Fibroblast of upper back skin (primary cell): Measurements from ENCODE around the gene ARHGAP18.
A peak's percentile ranks its signal among the peaks of the same experiment; 100 is the strongest.

Experiments used
- DNase-seq: peaks from one replicate; pipeline ENCODE4 v3.0.0-alpha.2; 2013

The ARHGAP18 gene

DNA sequence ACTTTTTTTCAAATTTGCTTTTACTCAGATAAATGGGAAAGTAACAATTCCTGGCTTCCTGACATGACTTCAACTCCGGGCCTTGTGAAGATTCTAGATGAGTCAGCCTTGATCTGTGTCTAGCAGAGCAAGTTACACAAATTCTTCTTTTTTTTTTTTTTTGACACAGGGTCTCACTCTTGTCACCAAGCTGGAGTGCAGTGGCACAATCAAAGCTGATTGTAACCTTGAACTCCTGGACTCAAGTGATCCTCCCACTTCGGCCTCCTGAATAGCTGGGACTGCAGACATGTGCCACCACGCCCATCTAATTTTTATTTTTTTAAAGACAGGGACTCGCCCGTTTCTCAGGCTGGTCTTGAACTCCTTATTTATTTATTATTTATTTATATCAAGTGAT lies 7.3 kb upstream of the ARHGAP18 start:
- DNase-seq: peak; percentile 64

DNA sequence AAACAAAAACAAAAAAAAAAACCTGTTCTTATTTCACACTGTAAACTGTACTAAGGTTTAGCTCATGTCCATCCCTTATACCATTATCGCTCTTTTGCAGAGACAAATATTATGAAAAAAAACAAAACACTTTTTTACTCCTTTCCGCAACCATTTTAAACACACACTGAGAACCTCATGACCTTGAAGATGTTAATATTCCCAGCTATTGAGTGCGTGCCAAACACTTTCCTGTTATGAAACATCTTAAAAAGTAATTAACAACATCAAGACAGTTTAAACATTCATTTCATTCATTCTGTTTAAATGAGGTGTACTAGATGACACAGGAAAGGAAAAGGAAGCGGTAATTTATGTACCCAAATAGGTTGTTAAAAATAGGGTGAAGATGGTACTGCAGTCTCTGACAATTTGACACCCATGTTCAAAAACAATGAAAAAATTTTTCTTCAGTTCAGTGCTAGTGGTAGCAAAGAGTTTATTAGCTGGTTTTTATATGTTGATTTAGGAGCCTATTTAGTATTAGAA lies 3.9 kb upstream of the ARHGAP18 start:
- no peak for DNase-seq

DNA sequence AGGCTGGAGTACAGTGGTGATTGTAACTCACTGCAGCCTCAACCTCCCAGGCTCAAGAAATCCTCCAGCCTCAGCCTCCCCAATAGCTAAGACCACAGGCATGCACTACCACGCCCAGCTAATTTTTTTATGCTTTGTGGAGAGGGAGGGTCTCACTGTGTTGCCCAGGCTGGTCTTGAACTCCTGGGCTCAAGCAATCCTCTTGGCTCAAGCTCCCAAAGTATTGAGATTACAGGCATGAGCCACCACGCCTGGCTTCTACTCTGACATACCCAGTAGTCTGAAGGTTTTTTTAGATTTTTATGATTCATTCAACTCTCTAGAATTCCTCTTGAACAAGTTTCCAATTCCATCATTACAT lies 1.3 kb upstream of the ARHGAP18 start:
- no peak for DNase-seq

DNA sequence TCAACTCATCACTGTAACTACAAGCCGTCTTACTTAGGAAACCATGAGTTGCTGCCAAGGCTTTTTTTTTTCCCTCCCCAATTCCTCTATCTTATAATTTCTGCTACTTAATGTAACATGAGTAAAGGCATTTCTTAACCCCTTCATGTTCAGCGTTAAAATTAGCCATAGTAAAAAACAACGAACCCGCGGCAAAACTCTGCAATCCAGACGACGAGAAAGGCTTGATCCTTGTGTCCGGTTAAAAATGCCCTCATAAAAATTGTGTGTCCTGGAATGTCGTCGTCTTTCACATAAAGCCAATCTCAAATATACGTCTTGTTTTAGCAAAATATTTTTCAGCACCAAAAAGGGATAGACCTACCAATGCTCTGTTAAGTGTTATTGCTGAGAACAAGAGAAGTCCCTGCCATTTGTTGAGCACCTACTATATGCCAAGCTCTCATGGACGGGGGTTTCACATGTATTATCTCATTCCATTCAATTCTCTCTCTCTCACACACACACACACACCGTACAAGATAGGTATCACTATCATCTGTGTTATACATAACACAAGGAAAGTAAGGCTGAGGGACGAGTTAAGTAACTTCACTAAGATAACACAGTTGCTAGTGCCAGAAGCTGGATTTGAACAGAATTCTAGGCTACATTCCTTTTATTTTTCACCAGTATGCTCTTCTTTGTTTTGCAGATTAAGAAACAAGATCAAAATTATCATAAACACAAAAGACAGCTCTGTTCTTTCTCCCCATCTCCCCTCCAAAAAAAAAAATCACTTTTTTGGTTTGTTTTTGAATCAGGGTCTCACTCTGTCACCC lies 683 bp upstream of the ARHGAP18 start:
- no peak for DNase-seq

DNA sequence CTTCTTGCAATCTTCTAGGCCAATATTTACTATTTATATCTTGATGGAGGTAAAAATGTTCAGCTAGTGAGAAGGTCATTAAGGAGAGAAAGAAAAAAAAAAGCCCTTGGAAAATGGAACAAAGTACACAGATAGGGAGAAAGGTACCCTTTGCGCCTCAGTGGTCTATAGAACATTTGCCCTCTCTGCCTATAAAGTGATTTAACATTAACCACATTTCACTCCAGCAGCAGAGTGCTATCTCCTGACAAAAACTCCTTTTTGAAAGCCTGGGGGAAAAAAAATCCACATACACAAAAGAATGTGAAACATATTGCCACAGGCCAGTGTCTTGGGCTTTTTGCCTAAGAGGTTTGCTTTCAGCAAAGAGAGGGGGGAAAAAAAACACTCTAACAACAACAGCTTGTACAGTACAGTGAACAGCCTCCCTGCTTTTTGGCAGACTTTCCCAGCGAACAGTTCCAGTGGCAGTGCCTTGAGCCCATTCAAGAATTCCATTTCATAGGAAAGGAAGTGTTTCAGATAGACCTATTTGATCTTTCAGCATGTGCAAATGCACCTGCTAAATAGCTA lies 695 bp downstream of the ARHGAP18 start:
- DNase-seq: peak; percentile 68

DNA sequence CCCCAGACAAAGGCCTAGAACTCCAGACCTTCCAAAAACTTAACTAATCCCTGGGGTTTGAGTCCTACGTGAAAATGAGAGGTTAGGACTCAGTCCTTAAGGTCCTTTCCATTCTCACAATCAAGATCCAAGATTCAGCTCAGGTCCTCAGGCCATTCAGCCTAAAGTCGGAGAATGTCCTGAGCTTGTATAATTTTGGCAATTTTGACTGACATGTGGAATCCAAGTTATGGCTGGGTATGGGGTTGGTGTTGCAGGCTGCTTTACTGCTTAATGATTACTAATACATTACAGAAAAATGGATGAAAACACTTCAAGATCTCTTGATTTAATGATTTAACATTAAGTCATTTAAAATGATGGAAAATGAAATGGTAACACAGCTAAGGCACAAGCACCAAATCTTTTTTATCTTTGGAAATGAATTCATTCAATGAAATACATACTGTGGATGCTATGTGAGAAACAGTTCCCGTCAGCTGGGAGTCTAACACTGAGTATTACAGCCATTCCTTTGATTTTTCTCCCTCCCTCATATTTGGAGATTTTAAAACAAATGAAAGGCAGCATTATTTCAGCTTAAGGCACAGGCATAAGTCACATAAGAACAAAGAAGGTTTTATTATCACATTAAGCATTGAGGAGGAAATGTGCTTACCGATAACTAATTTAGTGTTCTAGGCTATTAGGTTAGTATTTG lies 1.3 kb downstream of the ARHGAP18 start:
- DNase-seq: no peak

DNA sequence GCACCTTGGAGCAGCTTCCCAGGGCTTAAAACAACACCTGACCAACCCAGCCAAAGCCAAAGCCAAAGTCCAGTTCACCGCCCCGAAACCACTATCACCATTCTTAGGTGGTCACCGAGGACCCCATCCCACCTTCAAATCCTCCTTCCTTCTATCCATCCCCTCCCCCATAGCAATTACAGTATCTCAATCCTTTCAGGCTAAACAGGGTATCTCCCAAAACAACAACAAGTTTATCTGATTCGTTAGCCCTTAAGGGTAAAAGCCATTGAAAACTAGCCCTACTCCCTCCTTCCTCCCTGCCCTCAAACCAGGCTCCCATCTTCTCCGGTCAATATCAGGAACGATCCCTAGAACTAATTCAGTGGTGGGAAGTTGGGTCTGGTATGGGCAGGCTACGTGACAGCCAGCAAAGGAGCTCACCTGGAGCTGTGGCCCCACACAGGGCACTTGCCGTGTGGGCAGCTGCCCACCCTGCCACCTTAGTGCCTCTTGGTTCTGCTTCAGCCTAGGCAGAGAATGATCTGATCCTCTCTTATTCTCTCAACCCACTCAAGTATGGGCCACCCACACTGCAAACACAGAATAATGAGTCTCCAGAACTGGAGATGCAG lies 2.0 kb downstream of the ARHGAP18 start:
- DNase-seq: no peak

DNA sequence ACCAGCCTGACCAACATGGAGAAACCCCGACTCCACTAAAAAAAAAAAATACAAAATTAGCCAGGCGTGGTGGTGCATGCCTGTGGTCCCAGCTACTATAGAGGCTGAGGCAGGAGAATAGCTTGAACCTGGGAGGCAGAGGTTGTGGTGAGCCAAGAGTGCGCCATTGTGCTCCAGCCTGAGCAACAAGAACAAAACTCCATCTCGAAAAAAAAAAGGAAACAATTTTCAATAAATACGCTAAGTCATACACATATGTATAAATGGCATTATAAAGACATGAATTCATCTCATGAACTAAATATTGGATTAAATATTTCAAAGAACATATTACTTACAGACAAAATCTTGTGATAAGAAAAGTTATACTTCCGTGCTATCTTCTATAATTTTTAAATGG lies 2.9 kb downstream of the ARHGAP18 start:
- DNase-seq: no peak

DNA sequence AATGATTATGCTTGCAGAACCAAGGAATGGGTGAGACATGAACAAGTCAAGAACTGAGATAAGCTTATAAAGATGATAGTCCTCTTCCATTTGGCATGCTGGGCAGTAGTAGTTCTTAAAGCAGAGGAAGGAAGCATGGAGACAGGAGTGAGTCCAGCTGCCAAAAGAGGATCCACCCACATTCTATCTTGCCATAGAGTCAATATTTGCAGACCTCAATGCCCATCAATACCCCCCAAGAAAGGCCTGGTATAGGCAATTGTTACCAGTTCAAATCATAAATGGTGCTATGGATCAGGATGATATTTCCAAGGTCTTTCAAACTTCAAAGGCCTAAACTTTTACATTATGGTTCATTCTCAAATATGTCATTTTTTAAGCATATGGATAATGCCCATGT lies 4.8 kb downstream of the ARHGAP18 start:
- DNase-seq: no peak

DNA sequence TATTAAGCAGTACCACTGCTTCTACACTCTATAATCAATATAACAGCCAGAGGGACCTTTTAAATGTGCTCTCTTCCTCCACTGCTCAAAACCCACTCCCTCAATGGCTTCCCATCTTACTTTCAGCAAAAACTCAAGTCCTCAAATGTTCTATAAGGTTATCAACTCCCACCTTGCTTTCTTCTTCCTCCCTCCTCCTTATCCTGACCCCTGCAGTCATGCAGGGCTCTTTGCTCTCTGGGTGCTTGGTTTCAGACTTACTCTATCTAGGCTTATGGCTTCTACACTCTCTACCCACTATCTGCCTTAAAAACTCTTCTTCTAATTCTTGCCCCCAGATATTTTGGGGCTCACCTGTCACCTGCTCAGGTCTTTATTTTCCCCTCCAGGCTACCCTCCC lies 5.3 kb downstream of the ARHGAP18 start:
- no peak for DNase-seq

DNA sequence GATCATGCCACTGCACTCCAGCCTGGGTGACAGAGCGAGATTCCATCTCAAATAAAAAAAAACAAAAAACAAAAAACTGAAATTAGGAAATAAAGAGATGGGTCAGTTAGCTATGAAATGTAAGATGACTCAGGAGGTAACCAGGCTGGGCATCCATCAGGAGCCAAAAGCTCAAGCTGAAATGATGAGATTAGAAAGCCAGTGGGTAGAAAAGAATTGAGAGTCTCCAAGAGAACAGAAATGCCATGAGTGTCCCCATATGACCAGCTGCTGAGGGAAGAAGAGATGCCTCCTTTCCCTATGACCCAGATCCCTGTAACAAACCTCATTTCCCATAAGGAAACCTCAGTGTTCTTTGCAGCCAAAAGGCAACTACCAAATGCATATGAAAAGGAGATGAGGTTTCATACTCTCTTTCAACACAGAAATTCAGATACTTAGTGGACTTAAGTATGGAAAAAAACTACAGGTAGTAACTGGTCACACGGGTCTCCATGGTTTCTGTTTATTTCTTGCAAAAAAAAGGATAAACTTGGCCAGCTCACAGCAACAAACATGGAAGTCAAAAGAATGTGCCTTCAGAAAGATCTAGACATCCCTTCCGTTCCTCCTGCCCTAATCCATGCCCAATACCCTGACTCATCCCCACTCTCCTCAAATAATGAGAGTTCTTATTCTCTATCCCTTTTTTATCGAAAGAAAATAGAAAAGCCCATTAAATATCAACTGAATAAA lies 8.1 kb downstream of the ARHGAP18 start:
- DNase-seq: peak; percentile 46

DNA sequence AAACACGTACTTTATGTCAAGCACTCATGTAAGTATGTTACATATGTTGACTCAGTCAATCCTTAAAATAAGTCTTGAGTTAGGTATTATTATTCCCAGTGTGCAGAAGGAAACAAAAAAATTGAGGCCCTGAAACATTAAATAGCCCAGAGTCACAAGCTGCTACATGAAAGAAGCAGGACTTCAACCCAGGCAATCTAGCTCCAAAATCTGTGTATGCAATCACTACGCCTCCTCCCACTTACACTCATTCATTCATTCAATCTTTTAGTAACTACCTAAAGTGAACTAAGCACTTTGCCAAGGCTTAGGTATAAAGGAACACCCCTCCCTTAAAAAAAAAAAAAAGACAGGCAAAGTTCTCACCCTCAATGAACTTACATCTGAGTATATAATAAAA lies 9.3 kb downstream of the ARHGAP18 start:
- no peak for DNase-seq

DNA sequence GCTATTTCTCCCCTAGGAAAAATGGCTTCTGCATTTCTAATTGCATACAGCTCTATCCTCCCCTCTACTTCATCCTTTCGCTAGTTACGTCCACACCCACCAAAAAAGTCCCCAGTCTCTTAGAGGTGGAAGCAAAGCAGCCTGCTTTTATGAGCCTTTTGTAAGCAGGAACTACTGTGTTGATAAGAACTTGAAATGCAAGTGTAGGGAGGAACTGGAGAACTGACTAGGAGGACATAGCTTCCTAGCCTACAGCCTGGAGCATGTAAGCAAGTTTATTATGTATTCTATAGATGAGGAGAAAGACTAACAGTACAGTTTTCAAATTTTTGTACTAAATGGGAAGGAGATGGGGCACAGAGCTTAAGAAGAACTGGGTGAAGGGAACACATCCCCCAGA lies 10.3 kb downstream of the ARHGAP18 start:
- DNase-seq: no peak

DNA sequence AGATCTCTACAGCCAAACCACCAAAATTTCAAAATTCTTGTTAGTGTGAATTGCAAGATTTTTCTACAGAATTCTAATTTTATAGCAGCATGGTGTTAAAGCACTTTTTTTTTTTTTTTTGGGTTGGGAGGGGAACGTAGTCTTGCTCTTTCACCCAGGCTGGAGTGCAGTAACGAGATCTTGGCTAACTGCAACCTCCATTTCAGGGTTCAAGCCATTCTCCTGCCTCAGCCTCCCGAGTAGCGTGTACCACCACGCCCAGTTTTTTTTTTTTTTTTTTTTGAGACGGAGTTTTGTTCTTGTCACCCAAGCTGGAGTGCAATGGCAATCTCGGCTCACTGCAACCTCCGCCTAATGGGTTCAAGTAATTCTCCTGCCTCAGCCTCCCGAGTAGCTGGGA lies 11.5 kb downstream of the ARHGAP18 start:
- no peak for DNase-seq

DNA sequence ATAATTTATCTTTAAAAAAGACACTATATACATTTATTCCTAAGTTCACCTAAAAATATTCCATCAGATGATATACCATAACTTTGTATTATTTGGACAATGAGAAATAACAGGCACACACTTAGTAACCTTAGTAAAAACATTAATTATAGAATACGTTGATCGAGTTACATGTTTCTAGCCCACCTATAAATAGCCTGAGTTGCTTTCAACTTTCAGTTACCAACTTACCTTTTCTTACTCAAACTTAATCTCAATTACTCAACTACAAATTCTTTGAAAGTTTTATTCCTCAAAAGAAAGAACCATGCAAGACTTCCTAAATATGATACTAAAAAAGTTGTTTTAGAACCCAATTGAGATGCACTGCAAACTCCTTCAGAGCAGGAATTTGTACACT lies 12.2 kb downstream of the ARHGAP18 start:
- DNase-seq: no peak

DNA sequence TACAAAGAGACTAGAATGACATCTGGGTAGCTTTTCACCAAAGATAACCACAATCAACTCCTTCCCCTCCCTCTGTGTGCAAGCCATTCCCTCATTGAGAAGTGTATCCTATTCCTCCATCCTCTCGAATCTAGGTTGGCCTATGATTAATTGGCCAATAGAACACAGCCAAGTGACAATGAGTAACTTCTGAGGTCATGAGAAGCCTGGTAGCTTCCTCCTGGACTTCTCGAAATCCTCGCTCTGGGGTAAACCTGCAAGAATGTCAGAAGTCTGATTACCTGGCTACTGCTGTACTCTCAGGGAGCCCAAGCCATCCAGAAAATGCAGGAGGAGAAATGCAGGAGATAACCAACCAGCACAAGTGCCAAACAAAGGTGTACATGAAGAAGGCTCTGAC lies 13.1 kb downstream of the ARHGAP18 start:
- DNase-seq: no peak

DNA sequence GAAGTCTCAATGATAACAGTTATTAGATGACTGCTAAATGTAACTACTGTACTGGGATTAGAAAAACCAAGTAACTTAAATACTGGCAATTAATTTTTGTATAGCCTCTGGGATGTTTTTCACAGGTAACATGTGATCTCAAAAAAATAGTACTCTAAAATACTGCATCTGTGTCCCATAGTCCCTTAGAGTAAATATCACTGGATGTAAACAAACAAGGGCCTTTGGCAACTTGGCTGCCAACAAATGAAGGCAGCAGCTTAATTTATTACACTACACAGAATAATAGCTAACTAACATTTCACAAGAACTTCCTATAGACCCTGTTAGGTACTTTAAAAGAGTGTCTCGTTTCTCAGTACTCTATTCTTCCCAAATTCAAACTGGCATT lies 14.0 kb downstream of the ARHGAP18 start:
- no peak for DNase-seq

DNA sequence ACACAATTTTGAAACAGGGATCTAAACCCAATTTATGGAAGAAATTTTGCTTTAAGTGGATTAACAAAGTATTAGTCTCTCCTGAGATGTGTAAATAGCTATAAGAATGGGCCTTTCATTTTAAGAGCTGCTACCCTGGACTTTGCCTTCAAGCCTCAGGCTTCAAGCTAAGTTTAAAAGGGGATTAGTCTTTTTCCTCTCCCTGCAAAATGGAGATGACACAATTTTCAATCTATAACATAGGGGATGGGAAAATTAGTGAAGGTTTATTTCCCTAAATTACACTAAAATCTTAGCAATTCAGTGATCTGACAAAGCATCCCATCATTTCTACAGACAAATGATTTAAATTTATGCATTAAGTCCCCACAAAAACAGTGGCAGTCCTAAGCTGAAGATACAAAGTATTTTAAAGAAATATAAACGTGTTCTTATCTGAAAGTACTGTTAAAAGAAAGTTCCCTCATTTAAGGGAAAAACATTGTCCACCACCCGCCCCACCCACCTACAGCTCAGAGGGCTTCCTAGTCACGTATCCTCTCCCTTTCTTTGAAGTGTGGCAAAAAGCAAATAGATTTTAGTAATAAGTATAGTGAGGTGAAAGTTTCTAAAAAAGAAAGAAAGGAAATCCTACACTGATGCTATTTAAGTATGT lies 14.5 kb downstream of the ARHGAP18 start:
- DNase-seq: no peak

DNA sequence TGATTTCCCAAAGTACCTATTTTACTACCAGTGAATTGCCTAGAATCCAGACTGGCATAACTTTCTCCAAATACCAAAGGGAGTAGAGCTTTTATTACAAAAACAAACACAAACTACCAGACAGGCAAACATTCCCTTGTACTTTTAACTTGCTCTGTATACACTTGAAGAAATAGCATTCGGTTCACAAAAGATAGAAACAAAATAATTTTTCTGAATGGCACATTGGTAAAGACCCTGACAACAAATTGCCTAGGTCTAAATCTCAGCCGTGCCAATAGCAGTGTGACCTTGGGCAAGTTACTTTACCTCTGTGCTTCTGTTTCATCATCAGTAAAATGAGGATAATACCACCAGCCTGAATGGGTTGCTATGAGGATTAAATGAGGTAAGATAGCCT lies 15.9 kb downstream of the ARHGAP18 start:
- DNase-seq: no peak

DNA sequence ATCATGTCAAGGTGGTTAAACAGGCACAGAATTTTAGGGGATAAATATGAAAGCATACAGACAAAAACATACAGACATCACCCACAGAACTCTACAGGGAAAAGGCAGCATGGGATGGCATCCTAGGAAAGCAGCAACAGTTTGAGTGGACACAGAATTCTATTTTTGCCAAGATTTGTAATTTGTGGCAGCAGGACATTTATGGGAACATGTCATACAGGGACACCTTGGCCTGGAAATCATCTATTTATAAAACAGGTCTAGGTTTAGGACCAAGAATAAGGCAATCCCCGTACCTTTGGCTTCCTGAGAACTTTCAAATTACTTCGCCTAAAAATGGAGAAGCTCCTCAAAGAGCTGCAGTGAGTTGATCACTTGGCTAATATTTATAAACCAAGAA lies 17.5 kb downstream of the ARHGAP18 start:
- DNase-seq: no peak

DNA sequence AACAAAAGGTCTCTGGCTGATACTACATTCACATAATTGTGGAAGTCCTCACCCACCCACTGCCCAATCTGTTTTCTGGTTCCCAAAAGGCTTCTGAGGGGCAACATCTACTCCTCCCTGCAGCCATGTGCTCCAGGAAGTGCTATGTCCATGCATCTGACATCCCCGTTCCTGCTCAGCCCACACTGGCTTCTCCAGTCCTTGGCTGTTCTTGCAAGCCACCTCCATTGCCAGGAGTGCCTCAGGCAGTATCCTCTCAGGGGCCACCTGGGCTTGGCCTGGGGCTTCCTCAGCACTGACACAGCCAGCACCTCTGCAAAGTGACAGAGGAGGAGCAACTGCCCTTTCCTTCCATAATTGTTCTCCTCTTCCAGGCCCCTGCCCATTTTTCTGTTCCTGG lies 18.3 kb downstream of the ARHGAP18 start:
- no peak for DNase-seq

DNA sequence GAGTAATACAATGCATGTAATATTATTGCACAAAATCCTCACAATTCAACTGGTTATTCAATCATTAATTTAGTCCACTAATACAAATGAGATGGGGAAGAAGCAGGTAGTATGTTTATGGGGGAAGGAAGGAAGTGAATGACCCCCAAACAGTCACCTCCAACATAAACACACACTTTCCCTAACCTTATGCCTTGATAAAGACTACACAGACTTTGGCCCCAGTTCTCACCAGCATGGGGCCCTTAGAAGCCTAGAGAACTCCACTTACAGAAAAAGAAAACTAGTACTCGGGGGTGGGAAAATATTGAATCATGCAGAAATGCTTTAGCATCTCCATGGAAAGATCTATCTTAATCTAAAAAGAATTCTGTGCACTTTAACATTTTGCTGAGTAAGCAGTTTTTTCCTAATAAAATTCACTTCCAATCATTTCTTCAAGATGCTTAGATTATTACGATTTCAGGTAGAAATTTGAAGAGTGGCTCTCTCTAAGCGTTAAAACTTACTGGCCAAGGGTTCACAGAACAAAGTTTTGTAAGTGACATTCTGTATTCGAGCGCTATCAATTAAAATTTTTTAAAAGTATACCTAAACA lies 18.8 kb downstream of the ARHGAP18 start:
- no peak for DNase-seq
